COLO829 (cell line): ENCODE data around the gene RHBDD1.

Experiments used
- DNase-seq: peaks from one replicate; pipeline ENCODE4 v3.0.0; 2012; ENCODE audit warnings: low spot score

The RHBDD1 gene

GRCh38 chr2:226984750-226985582 lies 149.1 kb downstream of the RHBDD1 start:
- peak; percentile 51 for DNase-seq

GRCh38 chr2:226985583-226985946 lies 149.7 kb downstream of the RHBDD1 start:
- DNase-seq: no peak

GRCh38 chr2:226991663-226992062 lies 155.8 kb downstream of the RHBDD1 start:
- DNase-seq: no peak

- DNase-seq: no peak
Measured at GRCh38 chr2:226993171-226993570, 157.3 kb downstream of the RHBDD1 start.

GRCh38 chr2:226994775-226995174 lies 158.9 kb downstream of the RHBDD1 start:
- no peak for DNase-seq

- DNase-seq: no peak
Measured at GRCh38 chr2:226995625-226996041, 159.8 kb downstream of the RHBDD1 start.

- DNase-seq: no peak
Measured at GRCh38 chr2:226999661-227000060, 163.8 kb downstream of the RHBDD1 start.

- no peak for DNase-seq
Measured at GRCh38 chr2:227000123-227000522, 164.3 kb downstream of the RHBDD1 start.

GRCh38 chr2:227004482-227004881 lies 168.6 kb downstream of the RHBDD1 start:
- no peak for DNase-seq

- DNase-seq: no peak
Measured at GRCh38 chr2:227006189-227006897, 170.5 kb downstream of the RHBDD1 start.

- no peak for DNase-seq
Measured at GRCh38 chr2:227007148-227007547, 171.3 kb downstream of the RHBDD1 start.

GRCh38 chr2:227007940-227008339 lies 172.1 kb downstream of the RHBDD1 start:
- no peak for DNase-seq

- DNase-seq: no peak
Measured at GRCh38 chr2:227010433-227010832, 174.6 kb downstream of the RHBDD1 start.

GRCh38 chr2:227013330-227013729 lies 177.5 kb downstream of the RHBDD1 start:
- DNase-seq: no peak

GRCh38 chr2:227013881-227014280 lies 178.0 kb downstream of the RHBDD1 start:
- no peak for DNase-seq

- DNase-seq: no peak
Measured at GRCh38 chr2:227016894-227017293, 181.0 kb downstream of the RHBDD1 start.

- DNase-seq: no peak
Measured at GRCh38 chr2:227020416-227020815, 184.6 kb downstream of the RHBDD1 start.

- DNase-seq: no peak
Measured at GRCh38 chr2:227022608-227023007, 186.8 kb downstream of the RHBDD1 start.

GRCh38 chr2:227025510-227025909 lies 189.7 kb downstream of the RHBDD1 start:
- no peak for DNase-seq

GRCh38 chr2:227029426-227030105 lies 193.7 kb downstream of the RHBDD1 start:
- DNase-seq: no peak

- no peak for DNase-seq
Measured at GRCh38 chr2:227030789-227031188, 194.9 kb downstream of the RHBDD1 start.

- DNase-seq: no peak
Measured at GRCh38 chr2:227031379-227031778, 195.5 kb downstream of the RHBDD1 start.
